Endodermal cell (in vitro differentiated cells): ENCODE measurements around the gene GALNT9. TPM values are rescaled to one million over a fixed set of nuclear protein-coding genes. Genes with fewer than 3 reads are reported as not detected.

ENCODE experiments used
- DNase-seq: peaks from one replicate; pipeline ENCODE4 v3.0.0-alpha.2; 2017
- H3K27ac ChIP-seq: 2 replicates; pipeline ENCODE4 v1.5.1; 2013; ENCODE audit warnings: mild to moderate bottlenecking, low read depth, low read length, moderate library complexity
- H3K27me3 ChIP-seq: 2 replicates; pipeline ENCODE4 v1.6.1; 2013; ENCODE audit warnings: mild to moderate bottlenecking, low read length, moderate library complexity; ENCODE audit not compliant: insufficient read depth, control insufficient read depth, poor library complexity, severe bottlenecking
- H3K36me3 ChIP-seq: 2 replicates; pipeline ENCODE4 v1.7.0; 2013; ENCODE audit warnings: mild to moderate bottlenecking, low read length, moderate library complexity; ENCODE audit not compliant: control insufficient read depth, insufficient read depth
- H3K4me1 ChIP-seq: one replicate; pipeline ENCODE4 v1.7.0; 2013; ENCODE audit warnings: low read length; ENCODE audit not compliant: control insufficient read depth, insufficient read depth
- H3K4me3 ChIP-seq: 2 replicates; pipeline ENCODE4 v1.5.1; 2013; ENCODE audit warnings: mild to moderate bottlenecking, low read length, moderate library complexity
- H3K9ac ChIP-seq: 2 replicates; pipeline ENCODE4 v1.6.1; 2013; ENCODE audit warnings: mild to moderate bottlenecking, low read length, moderate library complexity; ENCODE audit not compliant: poor library complexity, severe bottlenecking; ENCODE audit errors: extremely low read depth
- H3K9me3 ChIP-seq: 2 replicates; pipeline ENCODE4 v1.6.1; 2013; ENCODE audit warnings: mild to moderate bottlenecking, low read length, moderate library complexity; ENCODE audit not compliant: control insufficient read depth
- H3K27ac Mint-ChIP-seq: 2 replicates; pipeline ENCODE4 v1.8.0; 2020; ENCODE audit warnings: mixed read lengths
- H3K27me3 Mint-ChIP-seq: 2 replicates; pipeline ENCODE4 v1.8.0; 2021; ENCODE audit warnings: mild to moderate bottlenecking, mixed read lengths; ENCODE audit not compliant: insufficient read depth
- H3K36me3 Mint-ChIP-seq: 2 replicates; pipeline ENCODE4 v1.8.0; 2020; ENCODE audit warnings: low read depth, mixed read lengths
- H3K4me1 Mint-ChIP-seq: 2 replicates; pipeline ENCODE4 v1.8.0; 2020; ENCODE audit warnings: mixed read lengths
- H3K4me3 Mint-ChIP-seq: 2 replicates; pipeline ENCODE4 v1.8.0; 2020; ENCODE audit warnings: mild to moderate bottlenecking, moderate library complexity, mixed read lengths
- H3K9me3 Mint-ChIP-seq: 2 replicates; pipeline ENCODE4 v1.8.0; 2020; ENCODE audit warnings: mild to moderate bottlenecking, mixed read lengths
- CTCF ChIP-seq: fragments of 200-600 bp; sonication (generic); conservative IDR thresholded peaks from 2 replicates; pipeline ENCODE4 v1.5.0; 2021; ENCODE audit warnings: antibody characterized with exemption, mild to moderate bottlenecking
- WGBS, 2 experiments: methylation state at CpG; one replicate each; pipeline versions ENCODE4 v1.1.5 to v1.1.7; 2013; ENCODE audit warnings: missing lambda C conversion rate in 2 of 2, mixed read lengths in 1 of 2; ENCODE audit not compliant: insufficient coverage in 1 of 2, insufficient read length in 1 of 2; 5-methylcytosine and 5-hydroxymethylcytosine counted together
- total RNA-seq, 2 donors: library from RNA; stranded (reverse); fragmentation: NEBNext Ultra II Directional in 1 of 2; extraction: Animal tissue kit (Norgen Biotek cat#: 25700) in 1 of 2; gene quantifications; 2 replicates in 1 of 2; 3 replicates in 1 of 2; pipeline ENCODE4 v1.2.1, GENCODE V29; 2021

The GALNT9 gene
- total RNA-seq, 2 donors from 2014 or later, result 0.13 TPM; not detected in 1

- Mint-ChIP-seq H3K4me3 (no peak overlapping the region), H3K36me3 (no peaks in the 10 kb centered on the region), H3K27me3 (peaks cover 14% of the 10 kb centered on the region), H3K27ac (no peak overlapping the region), H3K4me1 (no peaks in the 10 kb centered on the region), H3K9me3 (no peaks in the 10 kb centered on the region)
- no peak for DNase-seq
- H3K9ac ChIP-seq, result no peak overlapping the region
- peaks cover 14% of the 10 kb centered on the region for H3K9me3 ChIP-seq
- no peaks in the 10 kb centered on the region for H3K36me3 ChIP-seq
- H3K27me3 ChIP-seq, result no peaks in the 10 kb centered on the region
- H3K4me1 ChIP-seq, result no peaks in the 10 kb centered on the region
- H3K27ac ChIP-seq, result no peak overlapping the region
- H3K4me3 ChIP-seq, result no peak overlapping the region
- TF ChIP-seq CTCF, result no peak
- 82% methylated on average over 10 to 23 of the region's 23 CpGs for WGBS, 2 experiments
Observed at GRCh38 chr12:132320767-132321211, 8.6 kb downstream of the GALNT9 start.

- peaks cover 14% of the 10 kb centered on the region for H3K9me3 ChIP-seq
- no peak for DNase-seq
- Mint-ChIP-seq H3K27me3 (peaks cover 11% of the 10 kb centered on the region), H3K9me3 (no peaks in the 10 kb centered on the region), H3K27ac (no peak overlapping the region), H3K4me1 (no peaks in the 10 kb centered on the region), H3K36me3 (no peaks in the 10 kb centered on the region), H3K4me3 (no peak overlapping the region)
- no peak overlapping the region for H3K9ac ChIP-seq
- no peaks in the 10 kb centered on the region for H3K36me3 ChIP-seq
- no peaks in the 10 kb centered on the region for H3K27me3 ChIP-seq
- H3K4me1 ChIP-seq, result no peaks in the 10 kb centered on the region
- 80 to 87% methylated on average over 17 to 25 of the region's 29 CpGs for WGBS, 2 experiments
- no peak for TF ChIP-seq CTCF
- H3K27ac ChIP-seq, result no peak overlapping the region
- H3K4me3 ChIP-seq, result no peak overlapping the region
Observed at GRCh38 chr12:132319991-132320570, 9.3 kb downstream of the GALNT9 start.

GRCh38 chr12:132319359-132319950, 9.9 kb downstream of the GALNT9 start:
- Mint-ChIP-seq H3K4me3 (no peak overlapping the region), H3K27me3 (peaks cover 15% of the 10 kb centered on the region), H3K36me3 (no peaks in the 10 kb centered on the region), H3K9me3 (no peaks in the 10 kb centered on the region), H3K27ac (no peak overlapping the region), H3K4me1 (no peaks in the 10 kb centered on the region)
- no peak for DNase-seq
- whole genome bisulfite sequencing, 2 experiments, result 85% methylated on average over 24 to 30 of the region's 30 CpGs
- peaks cover 15% of the 10 kb centered on the region for H3K9me3 ChIP-seq
- H3K27me3 ChIP-seq, result no peaks in the 10 kb centered on the region
- no peak overlapping the region for H3K9ac ChIP-seq
- no peak for TF ChIP-seq CTCF
- no peak overlapping the region for H3K27ac ChIP-seq
- no peaks in the 10 kb centered on the region for H3K36me3 ChIP-seq
- no peak overlapping the region for H3K4me3 ChIP-seq
- no peaks in the 10 kb centered on the region for H3K4me1 ChIP-seq
